CD4-positive, alpha-beta T cell treated with Interleukin-21 for 1 hour (primary cell): ENCODE data around the gene LDB2.
A peak's percentile ranks its signal among the peaks of the same experiment; 100 is the strongest.

ENCODE experiments used
- DNase-seq: peaks from one replicate; pipeline ENCODE4 v3.0.0-alpha.2; 2020

LDB2 gene

DNA sequence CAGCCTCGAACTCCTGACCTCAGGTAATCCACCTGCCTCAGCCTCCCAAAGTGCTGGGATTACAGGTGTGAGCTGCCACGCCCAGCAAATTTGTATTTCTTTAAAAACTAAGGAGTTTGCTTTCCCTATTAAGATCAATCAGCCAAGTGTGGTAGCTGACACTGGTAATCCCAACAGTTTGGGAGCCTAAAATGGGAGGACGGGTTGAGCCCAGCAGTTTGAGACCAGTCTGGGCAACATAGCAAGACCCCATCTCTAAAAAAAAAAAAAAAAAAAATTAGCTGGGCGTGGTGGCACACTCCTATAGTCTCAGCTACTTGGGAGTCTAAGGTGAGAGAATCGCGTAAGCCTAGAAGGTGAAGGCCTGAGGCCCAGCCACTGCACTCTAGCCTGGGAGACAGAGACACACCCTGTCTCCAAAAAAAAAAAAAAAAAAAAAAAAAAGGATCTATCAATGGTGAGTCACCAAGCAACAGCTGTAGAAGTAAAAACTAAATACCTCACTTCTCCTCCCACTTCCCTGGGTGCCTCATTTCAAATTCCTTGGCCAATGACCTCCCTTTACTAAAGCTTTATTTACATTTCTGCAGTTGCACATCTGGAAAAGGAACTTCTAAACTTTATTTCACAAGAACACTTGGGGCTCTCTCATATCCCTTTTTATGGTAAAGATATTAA is 54.5 kb downstream of the LDB2 start:
- DNase-seq, result peak; percentile 1

DNA sequence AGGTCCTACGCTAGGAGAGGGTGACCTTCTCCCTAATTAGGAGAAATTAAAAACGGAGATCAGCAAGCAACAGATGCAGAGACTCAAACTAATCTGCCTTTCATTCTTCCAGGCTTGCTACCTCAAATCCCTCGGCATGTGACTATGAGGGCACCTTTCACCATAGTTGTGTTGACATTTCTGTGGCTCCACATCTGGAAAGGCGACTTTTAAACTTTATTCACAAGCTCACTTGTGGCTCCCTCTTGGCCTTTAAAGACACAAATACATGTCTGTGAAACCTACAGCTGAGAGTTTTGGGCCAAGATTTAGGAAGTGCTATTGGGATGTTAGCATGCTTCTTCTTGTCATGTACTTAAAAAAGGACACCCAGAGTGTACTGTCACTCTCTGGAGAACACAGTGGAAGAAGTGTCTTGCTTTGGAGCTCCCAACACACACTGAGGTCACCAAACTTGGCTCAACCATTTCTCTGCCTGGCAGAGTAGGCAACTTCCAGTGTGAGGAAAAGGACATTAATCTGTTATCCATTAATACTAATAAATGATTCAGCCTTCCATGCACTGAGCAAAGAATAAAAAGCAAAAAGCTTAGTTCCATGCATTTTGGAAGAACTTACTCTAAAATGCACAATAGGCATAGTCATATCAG is 60.1 kb downstream of the LDB2 start:
- no peak for DNase-seq

DNA sequence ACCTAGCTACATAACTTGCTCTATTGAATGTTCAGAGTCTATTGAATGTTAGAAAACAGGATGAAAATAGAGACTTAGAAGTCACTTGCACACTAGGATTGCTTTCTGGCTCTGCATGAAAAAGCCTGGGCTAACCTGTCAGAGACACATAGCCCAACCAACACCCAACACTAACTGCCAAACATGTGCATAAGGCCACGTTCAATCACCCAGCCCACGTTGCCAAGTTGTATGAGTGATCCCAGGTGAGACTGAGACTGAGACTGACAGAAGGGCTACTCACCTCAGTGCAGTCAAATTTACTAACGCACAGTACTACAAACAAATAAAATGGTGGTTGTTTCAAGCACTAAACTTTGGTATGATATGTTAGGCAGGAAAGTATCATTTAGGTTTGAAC is 61.0 kb downstream of the LDB2 start:
- DNase-seq, result no peak

DNA sequence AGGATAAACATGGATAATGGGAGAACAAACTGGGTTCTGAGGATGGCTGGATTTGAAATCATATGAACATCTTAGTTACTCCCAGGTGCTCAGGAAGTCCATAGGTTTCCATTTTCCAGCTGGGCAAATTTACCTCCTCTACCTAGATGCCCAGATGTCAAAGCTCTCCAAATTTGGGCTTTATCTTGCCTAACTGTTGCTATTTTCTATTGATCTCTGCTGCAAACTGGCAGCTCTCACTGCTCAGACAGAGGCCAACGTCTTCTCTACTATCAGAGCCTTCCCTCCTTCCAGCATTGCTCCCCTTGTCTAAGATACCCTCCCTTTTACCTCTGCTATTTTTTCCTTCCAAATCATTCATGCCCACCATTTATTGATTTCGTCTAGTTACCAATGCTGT is 62.1 kb downstream of the LDB2 start:
- DNase-seq, result no peak

DNA sequence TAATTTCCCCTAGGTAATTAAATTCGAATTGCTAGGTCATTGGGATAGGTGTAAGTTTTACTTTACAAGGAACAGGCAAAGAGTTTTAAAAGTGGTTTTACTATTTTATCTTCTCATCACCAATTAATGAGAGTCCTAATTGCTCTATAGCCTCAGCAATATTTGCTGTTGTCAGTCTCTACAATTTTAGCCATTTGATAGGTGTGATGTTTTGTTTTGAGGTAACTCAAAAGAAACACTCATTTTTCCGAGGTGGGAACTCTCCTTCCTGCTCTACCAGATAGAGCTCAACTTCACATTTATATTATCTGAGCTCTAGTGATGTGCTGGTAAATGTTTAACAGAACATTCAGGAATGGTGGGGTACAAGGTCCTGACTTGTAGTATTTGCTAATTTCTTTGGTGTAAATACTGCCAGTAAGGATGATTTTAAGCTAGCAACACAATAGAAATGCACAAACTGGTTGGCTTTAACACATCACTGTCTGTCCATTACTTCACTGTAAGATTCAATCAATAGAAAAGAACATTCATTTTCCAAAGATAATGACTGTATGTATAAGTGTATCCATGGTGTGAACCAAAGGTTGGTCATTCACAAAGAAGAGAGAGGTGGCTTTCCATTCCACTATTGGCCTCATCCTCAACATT is 62.7 kb downstream of the LDB2 start:
- no peak for DNase-seq

DNA sequence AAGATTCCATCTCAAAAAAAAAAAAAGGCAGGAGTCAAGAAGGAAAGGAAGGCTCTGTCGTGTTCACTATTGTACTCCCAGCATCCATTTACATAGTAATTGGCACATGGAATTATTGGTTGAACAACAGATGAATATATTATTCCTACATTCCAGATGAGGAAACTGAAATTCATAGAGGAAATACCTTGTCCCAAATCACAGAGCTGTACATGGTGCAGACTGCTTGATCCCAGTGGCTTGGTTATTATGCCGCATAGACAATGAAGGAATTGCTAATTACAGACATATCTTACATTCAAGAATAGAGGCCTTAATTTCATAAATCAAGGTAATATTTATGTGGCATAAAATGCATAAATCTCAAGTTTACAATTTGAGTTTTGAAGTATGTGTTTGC is 63.6 kb downstream of the LDB2 start:
- DNase-seq, result no peak

DNA sequence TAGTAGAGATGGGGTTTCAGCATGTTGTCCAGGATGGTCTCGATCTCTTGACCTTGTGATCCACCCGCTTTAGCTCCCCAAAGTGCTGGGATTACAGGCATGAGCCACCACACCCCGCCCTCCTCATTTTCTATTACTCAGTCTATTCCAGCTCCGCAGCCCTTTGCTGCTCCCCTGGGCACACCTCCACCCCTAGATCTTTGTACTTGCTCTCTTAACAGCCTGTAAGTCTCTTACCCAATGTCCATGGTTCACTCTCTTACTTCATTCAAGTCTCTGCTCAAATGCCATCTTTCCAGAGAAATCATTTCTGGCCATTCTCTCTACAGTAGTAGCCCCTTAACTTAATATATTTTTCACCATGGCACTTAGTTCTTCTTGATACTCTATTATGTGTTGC is 64.7 kb downstream of the LDB2 start:
- DNase-seq, result no peak

DNA sequence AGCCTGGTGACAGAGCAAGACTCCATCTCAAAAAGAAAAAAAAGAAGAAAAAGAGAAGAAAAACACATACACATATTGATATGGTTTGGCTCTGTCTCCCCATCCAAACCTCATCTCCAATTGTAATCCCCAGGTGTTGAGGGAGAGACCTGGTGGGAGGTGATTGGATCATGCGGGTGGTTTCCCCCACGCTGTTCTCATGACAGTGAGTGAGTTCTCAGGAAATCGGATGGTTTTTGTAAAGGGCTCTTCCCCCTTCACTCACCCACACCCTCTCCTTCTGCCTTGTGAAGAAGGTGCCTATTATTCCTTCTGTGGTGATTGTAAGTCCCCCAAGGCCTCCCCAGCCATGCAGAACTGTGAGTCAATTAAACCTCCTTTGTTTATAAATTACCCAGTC is 68.4 kb downstream of the LDB2 start:
- DNase-seq, result no peak

DNA sequence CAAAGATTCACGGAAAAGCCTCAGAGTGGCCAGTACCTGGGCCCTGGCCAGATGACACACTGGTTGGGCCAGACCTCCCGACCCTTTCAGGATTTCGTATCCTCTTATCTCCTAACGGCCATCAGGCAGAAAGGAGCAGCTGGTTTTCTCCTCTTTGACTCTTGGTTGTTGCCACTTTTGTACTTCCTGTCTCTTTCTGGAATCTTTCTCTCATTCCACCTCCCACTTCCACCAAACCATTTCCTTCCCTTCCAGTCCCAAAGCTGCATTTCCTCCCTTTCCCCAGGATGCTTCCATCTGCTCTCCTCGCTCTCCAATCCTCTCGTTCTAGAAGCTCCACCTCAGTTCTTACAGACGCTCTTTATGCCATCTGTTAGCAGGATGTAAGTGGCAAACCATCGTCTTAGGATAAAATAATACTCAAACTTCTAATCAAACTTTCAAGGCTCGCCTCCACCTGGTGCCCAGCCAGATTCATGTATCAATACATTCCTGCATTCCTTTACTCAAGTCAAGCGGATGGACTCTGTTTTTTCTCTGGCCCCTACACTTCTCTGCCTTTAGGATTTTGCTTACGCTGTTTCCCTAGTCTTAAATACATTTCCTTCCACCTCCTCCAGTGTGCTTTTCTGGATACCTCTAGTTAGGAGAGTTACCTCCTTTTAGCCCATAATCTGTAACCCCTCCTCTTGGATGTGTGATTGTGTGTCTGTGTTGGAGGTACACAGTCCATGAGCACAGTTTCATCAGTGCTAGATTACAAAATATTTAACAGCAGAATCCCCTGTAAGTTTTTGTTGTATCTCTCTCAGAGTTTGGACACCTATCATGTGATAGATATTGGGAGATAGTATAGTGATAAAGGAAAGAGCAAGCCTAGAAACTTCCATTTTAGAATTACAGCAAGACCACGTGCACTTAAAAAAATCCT is 70.4 kb downstream of the LDB2 start:
- no peak for DNase-seq

DNA sequence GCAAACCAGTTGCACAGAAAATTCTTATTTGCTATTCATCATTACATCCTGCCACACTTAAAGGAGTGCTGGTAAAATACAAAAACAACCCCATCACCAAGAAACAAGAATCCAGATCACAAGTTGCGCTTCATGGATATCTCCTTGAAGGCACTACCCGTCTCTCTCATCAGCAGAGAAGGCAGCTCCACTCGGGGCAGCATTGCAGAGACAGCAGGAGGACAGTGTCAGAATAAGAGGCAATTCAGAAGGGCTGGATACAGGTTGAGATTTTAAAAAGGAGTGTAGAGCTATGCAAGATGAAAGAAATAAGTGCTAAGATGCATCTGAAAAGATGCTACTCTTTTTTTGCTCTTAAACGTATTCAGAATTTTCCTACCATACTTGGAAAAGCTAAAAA is 71.4 kb downstream of the LDB2 start:
- no peak for DNase-seq

DNA sequence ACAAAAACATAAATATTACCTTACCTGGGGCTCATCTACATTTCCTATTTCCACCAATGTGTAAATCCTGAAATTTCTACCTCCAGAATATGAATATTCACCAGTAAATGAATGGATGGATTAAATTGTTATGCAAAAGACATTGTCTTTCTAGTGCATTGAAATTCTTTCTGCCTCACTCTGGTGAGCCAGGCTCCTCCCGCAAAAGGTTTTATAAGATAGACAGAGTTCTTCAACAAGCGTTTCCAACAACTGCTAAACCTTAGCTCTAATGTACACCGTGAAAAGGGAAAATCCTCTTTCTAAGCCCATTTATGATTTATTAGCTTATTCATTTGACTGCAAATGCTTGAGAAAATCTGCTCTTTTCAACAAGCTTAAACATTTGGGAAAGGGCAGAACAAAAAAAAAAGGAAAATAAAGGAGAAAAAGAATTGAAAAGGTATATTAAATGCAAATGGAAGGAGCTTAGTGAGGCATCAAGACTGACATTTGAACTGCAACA is 72.0 kb downstream of the LDB2 start:
- DNase-seq, result no peak

DNA sequence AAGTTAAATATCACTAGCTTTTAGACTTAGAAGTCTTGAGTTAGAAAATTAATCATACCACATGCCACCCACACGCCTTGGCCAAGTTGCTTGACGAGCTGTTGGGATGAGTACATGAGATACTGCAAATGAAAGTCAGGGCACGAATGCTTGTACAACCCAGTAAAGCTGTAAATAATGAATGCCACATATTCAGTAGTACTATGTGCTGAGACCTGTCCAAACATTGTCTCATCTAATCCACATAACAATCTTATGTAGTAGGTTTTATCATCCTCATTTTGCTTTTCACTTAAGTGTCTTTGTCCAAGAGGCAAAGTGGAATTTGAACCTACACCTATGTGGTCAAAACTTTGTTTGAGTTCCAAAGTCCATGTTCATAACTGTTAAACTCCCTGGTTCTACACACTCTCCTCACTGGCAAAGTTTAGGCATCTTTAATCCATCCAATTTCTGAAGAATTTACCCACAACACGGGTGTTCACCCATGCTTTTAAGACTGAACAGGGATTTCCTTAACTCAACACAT is 74.1 kb downstream of the LDB2 start:
- no peak for DNase-seq

DNA sequence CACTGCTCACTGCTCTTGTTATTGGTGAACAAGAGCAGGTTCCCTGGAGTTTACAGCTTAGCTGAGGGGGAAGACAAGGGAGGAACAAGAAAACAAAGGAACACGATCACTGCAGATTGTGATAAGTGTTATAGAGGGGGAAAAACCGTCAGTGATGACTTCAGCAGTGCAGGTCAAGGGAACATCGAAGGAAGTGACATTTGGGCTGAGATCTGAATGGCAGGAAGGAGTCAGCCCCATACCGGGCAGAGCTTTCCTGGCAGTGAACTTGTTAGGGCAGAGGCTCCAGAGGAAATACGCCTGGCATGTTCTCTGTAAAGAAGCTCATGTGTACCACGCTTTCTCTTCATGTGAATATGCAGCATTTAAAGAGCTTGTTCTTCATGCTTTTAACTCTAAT is 78.1 kb downstream of the LDB2 start:
- no peak for DNase-seq

DNA sequence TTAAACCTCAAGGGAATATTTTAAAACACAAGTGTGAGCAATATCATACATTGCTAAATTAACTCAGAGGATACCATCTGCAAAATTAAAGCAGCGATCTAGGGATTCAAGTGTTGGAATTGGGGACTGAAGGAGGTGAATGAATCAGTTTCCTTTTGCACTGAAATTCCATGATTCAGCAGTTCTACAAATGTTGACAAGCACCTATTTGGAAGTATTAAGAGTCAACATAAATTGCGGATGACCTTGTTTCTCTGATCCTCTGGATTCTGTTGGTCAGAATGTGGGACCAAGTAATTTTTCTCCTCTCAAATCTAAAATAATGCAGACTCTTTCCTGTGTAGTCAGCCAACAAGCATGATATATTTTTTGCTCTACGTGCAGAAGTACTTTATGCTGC is 78.8 kb downstream of the LDB2 start:
- DNase-seq, result no peak

DNA sequence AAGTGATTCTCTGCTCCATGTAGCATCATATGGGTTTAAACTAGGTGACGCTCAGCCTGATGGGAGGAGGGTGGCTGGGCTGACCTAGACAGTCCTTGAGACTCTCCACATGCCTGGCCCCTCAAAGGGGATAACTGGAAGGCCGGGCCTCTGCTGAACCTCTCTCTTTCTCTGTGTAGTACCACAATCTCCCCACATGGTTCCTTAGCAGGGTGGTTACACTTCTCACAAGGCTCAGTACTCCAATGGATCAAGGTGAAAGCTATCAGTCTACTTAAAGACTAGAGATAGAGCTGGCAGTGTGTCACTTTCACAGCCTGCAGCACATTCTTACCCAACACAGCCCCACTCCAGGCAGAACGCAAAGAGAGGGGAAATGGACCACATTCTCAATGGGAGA is 80.4 kb downstream of the LDB2 start:
- DNase-seq, result no peak

DNA sequence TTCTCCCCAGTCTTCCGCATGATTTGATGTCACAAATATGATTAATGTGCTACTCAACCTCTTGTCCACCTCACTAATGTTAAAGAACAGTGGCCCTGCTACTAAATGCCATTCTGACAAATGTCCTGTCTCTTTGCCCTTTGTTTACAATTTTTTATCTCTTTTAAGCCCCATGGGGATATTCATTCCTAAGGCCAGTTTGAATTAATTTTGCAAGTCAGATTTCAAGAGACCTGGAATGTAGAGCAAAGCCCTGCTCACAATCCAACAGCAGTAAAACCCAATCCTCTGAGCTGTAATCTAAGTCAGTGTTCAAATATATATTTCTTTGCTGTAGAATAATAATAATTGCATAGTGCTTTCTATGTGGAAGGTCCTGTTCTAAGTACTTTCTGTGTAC is 81.2 kb downstream of the LDB2 start:
- DNase-seq, result no peak

DNA sequence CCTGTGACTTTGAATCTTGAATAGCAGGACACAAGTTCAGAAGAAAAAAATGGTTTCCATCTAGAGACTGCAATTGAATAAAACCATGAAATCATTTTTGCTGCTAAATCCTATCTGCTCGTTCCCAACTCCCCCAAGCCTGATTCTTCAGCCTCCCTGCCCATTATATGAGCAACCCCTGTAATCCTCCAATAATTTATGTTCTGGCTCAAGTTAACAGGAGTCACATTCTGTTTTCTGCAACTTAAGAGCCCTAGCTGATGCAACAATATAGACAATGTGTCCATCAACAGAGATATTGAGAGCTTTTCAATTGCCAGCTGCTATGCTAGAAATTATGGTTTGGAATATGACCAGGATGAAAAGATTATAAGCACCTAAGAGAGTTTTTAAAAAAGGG is 84.1 kb downstream of the LDB2 start:
- no peak for DNase-seq

DNA sequence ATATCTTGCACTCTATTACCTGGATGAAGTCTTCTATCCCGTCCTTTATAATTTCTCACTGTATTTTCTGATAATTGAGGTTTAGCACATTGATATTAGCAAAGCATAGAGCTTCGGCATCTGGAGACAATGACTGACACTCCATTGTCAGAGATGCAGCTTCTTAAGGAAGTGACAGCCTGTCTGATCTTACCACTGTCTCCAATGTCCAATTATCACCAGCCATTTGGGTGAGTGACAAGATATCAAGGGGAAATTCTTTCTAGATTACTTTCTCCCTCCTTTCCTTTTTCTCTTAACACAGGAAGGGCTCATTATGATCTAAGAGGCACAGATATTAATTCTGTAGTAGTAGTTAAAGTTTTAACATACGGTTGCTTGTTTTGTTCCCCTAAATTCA is 86.4 kb downstream of the LDB2 start:
- no peak for DNase-seq

DNA sequence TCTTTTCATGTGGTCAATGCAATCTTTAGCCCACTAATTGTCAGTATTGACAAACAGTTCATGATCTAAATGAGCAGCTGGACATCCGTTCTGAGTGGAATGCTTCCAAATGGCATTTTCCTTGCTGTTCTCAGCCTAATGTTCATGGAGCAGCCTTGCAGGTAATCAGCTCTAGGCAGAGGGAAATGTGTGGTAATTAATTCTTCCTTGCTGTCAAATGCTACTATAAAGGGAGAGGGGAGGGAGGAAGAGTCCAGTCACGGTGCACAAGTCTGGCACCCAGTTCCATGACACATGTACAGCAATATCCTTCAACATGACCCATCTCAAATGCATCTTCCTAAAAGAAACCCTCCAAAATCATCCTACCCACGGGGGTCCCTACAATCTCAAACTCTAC is 88.5 kb downstream of the LDB2 start:
- no peak for DNase-seq

DNA sequence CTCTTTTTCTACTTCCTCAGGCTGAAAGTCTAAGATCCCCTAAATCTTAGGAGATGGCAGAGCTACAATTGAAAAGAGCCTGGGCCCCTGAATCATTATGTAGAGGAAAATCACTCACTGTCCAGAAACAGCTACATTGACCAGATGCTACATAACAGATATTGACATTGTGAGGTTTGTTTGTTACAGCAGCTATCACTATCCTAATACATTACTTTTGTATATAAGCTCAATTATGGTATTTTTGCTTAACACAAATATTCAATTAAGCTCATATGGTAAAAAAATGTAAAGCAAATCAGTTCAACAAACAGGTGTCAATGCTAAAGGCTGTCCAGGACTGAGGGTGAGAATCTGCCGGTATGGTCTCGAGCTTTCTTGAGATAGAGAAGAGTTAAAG is 89.4 kb downstream of the LDB2 start:
- no peak for DNase-seq

DNA sequence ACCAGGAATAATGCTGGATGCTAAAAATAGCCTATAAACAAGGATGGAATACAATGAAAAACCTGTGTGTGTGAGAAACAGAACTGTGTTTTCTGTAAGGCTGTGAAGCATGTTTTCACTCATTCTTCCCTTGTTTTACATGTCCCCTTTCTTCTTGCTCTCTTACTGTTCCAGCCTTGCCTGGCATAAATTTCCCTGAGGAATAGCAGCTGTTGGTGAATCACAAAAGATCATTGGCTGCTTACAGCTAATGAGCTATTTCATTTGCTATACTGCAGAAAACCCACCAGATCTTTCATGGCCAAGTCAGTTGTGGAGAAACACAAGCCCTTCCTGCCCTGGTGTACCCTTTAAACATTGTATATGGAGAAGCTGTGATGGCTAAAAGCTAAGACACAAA is 91.1 kb downstream of the LDB2 start:
- DNase-seq, result no peak

DNA sequence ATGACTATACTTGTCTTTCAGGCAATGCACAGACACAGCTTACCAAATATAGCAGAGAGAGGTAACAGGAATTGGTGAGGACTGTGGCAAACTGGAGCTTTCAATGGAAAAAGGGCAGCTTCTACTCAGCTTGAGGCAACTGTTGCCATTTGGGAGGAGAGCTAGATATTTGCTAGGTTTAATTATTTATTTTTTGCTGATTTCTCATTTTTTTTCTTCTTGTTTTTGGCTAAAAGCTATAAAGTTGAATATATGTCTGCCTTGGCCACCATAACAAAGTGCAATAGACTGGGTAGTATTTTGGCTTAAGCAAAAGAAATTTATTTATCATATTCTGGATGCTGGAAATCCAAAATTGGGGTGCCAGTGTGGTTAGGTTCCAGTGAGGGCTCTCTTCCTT is 93.9 kb downstream of the LDB2 start:
- no peak for DNase-seq

DNA sequence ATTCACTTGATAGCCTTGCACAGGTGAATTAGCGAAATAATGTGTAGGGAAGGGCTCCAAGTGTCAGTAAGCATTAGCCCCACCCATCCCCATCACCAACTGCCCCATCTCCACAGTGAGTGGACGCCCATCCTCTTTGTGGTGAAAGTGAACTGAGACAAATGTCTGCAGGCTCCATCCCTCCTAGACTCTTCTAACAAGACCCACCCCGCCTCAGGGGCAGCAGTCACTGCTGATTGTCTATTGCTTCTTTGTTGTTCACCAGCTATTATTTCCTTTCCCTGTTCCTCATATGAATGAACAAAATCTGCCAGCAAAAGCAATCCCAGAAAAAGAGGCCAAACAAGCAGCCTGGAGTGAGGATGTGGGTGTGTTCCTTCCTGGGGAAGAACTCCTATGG is 96.4 kb downstream of the LDB2 start:
- no peak for DNase-seq
